HL-60 (cell line): ENCODE results near the gene UBE2QL1.

Experiments
- CTCF ChIP-seq: IDR thresholded peaks from one replicate; pipeline ENCODE4 v1.5.1; 2011; ENCODE audit warnings: low read length, control low read depth, inconsistent platforms; ENCODE audit not compliant: insufficient read depth
- GABPA ChIP-seq: IDR thresholded peaks from 2 replicates; pipeline ENCODE4 v1.6.1; 2012; ENCODE audit warnings: low read depth
- POLR2AphosphoS5 ChIP-seq: IDR thresholded peaks from 2 replicates; pipeline ENCODE4 v1.6.1; 2012; ENCODE audit warnings: low read depth
- REST ChIP-seq: IDR thresholded peaks from 2 replicates; pipeline ENCODE4 v1.6.1; 2012; ENCODE audit warnings: low read depth; ENCODE audit not compliant: insufficient replicate concordance
- SPI1 ChIP-seq: IDR thresholded peaks from 2 replicates; pipeline ENCODE4 v1.6.1; 2012; ENCODE audit warnings: low read depth, mild to moderate bottlenecking, borderline replicate concordance

- no peak for TF ChIP-seq POLR2AphosphoS5
- TF ChIP-seq CTCF, result no peak
- TF ChIP-seq REST, result no peak
- no peak for TF ChIP-seq SPI1
- no peak for TF ChIP-seq GABPA
Observed at GRCh38 chr5:6467591-6467990, 18.9 kb downstream of the UBE2QL1 start.
